Neural cell (in vitro differentiated cells): ENCODE data around the gene REPS2.

Source experiments
- CTCF ChIP-seq: fragments of 450-650 bp; IDR thresholded peaks from 2 replicates; pipeline ENCODE4 v1.5.1; 2014; ENCODE audit warnings: antibody characterized with exemption, mild to moderate bottlenecking, moderate library complexity; ENCODE audit not compliant: poor library complexity, severe bottlenecking
- EP300 ChIP-seq: fragments of 450-650 bp; conservative IDR thresholded peaks from 2 replicates; pipeline ENCODE4 v1.6.1; 2014; ENCODE audit warnings: antibody characterized with exemption, mild to moderate bottlenecking, moderate library complexity; ENCODE audit not compliant: poor library complexity, severe bottlenecking
- EZH2 ChIP-seq: fragments of 200-600, 300-800 bp; shearing (Covaris generic), sonication (generic); IDR thresholded peaks from 2 replicates; pipeline ENCODE4 v1.6.1; 2014; ENCODE audit warnings: antibody characterized with exemption, low read length, borderline replicate concordance, mild to moderate bottlenecking; ENCODE audit not compliant: insufficient read depth, poor library complexity, severe bottlenecking
- MXI1 ChIP-seq: fragments of 450-650 bp; conservative IDR thresholded peaks from 2 replicates; pipeline ENCODE4 v1.6.1; 2014; ENCODE audit warnings: antibody characterized with exemption, mild to moderate bottlenecking; ENCODE audit not compliant: poor library complexity, severe bottlenecking
- POLR2AphosphoS5 ChIP-seq: IDR thresholded peaks from 2 replicates; pipeline ENCODE4 v1.6.1; 2012
- RAD21 ChIP-seq: fragments of 450-650 bp; conservative IDR thresholded peaks from 2 replicates; pipeline ENCODE4 v1.6.1; 2014; ENCODE audit warnings: antibody characterized with exemption, mild to moderate bottlenecking, moderate library complexity
- SMC3 ChIP-seq: fragments of 450-650 bp; conservative IDR thresholded peaks from 2 replicates; pipeline ENCODE4 v1.6.1; 2014; ENCODE audit warnings: antibody characterized with exemption, mild to moderate bottlenecking, moderate library complexity; ENCODE audit not compliant: poor library complexity
- TF ChIP-seq, protein P1 (sequence below): IDR thresholded peaks from 2 replicates; pipeline ENCODE4 v1.6.1; 2012; ENCODE audit warnings: borderline replicate concordance

DNA sequence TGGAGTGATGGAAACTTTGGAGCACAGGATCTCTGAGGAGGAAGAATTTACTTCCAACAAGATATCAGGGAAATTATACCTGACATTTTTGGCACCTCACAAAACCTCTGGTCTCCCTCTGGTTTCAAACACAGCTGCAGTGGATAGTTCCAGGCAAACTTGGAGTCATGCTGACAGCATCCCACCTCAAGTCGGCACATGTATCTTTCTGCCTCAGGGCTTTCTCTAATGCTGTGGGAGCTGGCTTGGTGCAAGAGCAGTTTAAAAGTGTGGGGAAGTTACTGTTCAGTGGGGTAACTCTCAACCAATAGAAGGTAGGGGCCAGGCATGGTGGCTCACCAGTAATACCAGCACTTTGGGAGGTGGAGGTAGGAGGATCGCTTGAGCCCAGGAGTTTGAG, 221.5 kb downstream of the REPS2 start:
- TF ChIP-seq, protein P1, sequence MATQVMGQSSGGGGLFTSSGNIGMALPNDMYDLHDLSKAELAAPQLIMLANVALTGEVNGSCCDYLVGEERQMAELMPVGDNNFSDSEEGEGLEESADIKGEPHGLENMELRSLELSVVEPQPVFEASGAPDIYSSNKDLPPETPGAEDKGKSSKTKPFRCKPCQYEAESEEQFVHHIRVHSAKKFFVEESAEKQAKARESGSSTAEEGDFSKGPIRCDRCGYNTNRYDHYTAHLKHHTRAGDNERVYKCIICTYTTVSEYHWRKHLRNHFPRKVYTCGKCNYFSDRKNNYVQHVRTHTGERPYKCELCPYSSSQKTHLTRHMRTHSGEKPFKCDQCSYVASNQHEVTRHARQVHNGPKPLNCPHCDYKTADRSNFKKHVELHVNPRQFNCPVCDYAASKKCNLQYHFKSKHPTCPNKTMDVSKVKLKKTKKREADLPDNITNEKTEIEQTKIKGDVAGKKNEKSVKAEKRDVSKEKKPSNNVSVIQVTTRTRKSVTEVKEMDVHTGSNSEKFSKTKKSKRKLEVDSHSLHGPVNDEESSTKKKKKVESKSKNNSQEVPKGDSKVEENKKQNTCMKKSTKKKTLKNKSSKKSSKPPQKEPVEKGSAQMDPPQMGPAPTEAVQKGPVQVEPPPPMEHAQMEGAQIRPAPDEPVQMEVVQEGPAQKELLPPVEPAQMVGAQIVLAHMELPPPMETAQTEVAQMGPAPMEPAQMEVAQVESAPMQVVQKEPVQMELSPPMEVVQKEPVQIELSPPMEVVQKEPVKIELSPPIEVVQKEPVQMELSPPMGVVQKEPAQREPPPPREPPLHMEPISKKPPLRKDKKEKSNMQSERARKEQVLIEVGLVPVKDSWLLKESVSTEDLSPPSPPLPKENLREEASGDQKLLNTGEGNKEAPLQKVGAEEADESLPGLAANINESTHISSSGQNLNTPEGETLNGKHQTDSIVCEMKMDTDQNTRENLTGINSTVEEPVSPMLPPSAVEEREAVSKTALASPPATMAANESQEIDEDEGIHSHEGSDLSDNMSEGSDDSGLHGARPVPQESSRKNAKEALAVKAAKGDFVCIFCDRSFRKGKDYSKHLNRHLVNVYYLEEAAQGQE, result no peak
- no peak for TF ChIP-seq CTCF
- no peak for TF ChIP-seq POLR2AphosphoS5
- TF ChIP-seq EP300, result no peak
- no peak for TF ChIP-seq EZH2
- no peak for TF ChIP-seq RAD21
- no peak for TF ChIP-seq SMC3
- no peak for TF ChIP-seq MXI1
